ENCODE measurements around the gene LRRC25. TPM values are rescaled to one million over a fixed set of nuclear protein-coding genes. Genes with fewer than 3 reads are reported as not detected.
"Not testable (repeated sequence)": the region's sequence is repeated elsewhere in the genome, so short reads cannot be mapped to it uniquely, and the experiment has no call there.

LRRC25 gene
- polyA plus RNA-seq, 1 donor (not counting 4 experiments of a cell fraction or from before 2014, with no cell fraction given), result not detected

GRCh38 chr19:18350490-18350889 is 46.9 kb downstream of the LRRC25 start:
- Histone ChIP-seq H3K27me3 (ENCODE audit: control insufficient read depth, extremely low read depth, insufficient read depth, low read length) (no peaks in the 10 kb centered on the region), H3K79me2 (ENCODE audit: control insufficient read depth, insufficient read depth, low read length) (no peaks in the 10 kb centered on the region), H3K9me3 (ENCODE audit: control insufficient read depth, low read depth, low read length) (no peaks in the 10 kb centered on the region), H3K9ac (ENCODE audit: control insufficient read depth, extremely low read depth, insufficient read depth, low read length) (no peak overlapping the region), H4K20me1 (ENCODE audit: control insufficient read depth, extremely low read depth, insufficient read depth, low read length) (no peaks in the 10 kb centered on the region), H2AFZ (ENCODE audit: control insufficient read depth, low read length) (no peak overlapping the region), H3K27ac (ENCODE audit: control insufficient read depth, insufficient read depth, low read length) (no peak overlapping the region), H3K4me2 (ENCODE audit: control insufficient read depth, extremely low read depth, insufficient read depth, low read depth, low read length) (no peak overlapping the region), H3K4me1 (ENCODE audit: control insufficient read depth, extremely low read depth, insufficient read depth, low read length) (peaks cover 9% of the 10 kb centered on the region), H3K36me3 (ENCODE audit: control insufficient read depth in 2 of 2, extremely low read depth in 1 of 2, insufficient read depth in 2 of 2, low read length in 2 of 2) (no peaks in the 10 kb centered on the region), H3K9me1 (ENCODE audit: control insufficient read depth, extremely low read depth, insufficient read depth, low read length) (no peaks in the 10 kb centered on the region), H3K4me3 (ENCODE audit: control insufficient read depth in 2 of 3, extremely low read depth in 1 of 3, insufficient read depth in 2 of 3, low read depth in 1 of 3, low read length in 3 of 3) (no peak overlapping the region)
- TF ChIP-seq EZH2 (IDR thresholded peaks at IDR 0.05; ENCODE audit: low read length) (no peak), CTCF (optimal IDR thresholded peaks at IDR 0.05 in 1 of 3, IDR thresholded peaks at IDR 0.05 in 1 of 3, conservative IDR thresholded peaks at IDR 0.05 in 1 of 3; ENCODE audit: extremely low read depth in 1 of 3, insufficient read depth in 2 of 3, low read length in 3 of 3) (no peak)
- DNase-seq (ENCODE audit: low read depth, low spot score) (no peak), FAIRE-seq (no peak)
- dilution Hi-C loops (cut with MboI; ENCODE audit: extremely low pct_ligation_motif_present, low sequenced_read_pairs), result no loop called here

GRCh38 chr19:18349524-18350128 is 47.8 kb downstream of the LRRC25 start:
- H3K4me3 ChIP-seq (ENCODE audit: control insufficient read depth in 2 of 3, extremely low read depth in 1 of 3, insufficient read depth in 2 of 3, low read depth in 1 of 3, low read length in 3 of 3), result no peak overlapping the region
- TF ChIP-seq CTCF (optimal IDR thresholded peaks at IDR 0.05 in 1 of 3, IDR thresholded peaks at IDR 0.05 in 1 of 3, conservative IDR thresholded peaks at IDR 0.05 in 1 of 3; ENCODE audit: extremely low read depth in 1 of 3, insufficient read depth in 2 of 3, low read length in 3 of 3), result peak; percentile 81 to 89 (median 86)
- no peak for TF ChIP-seq EZH2 (IDR thresholded peaks at IDR 0.05; ENCODE audit: low read length)
- H3K79me2 ChIP-seq (ENCODE audit: control insufficient read depth, insufficient read depth, low read length), result no peaks in the 10 kb centered on the region
- no peaks in the 10 kb centered on the region for H3K9me3 ChIP-seq (ENCODE audit: control insufficient read depth, low read depth, low read length)
- H3K4me1 ChIP-seq (ENCODE audit: control insufficient read depth, extremely low read depth, insufficient read depth, low read length), result peaks cover 14% of the 10 kb centered on the region
- H3K27ac ChIP-seq (ENCODE audit: control insufficient read depth, insufficient read depth, low read length), result no peak overlapping the region
- H3K9me1 ChIP-seq (ENCODE audit: control insufficient read depth, extremely low read depth, insufficient read depth, low read length), result no peaks in the 10 kb centered on the region
- H3K9ac ChIP-seq (ENCODE audit: control insufficient read depth, extremely low read depth, insufficient read depth, low read length), result no peak overlapping the region
- FAIRE-seq (no peak), DNase-seq (ENCODE audit: low read depth, low spot score) (no peak)
- H3K36me3 ChIP-seq (ENCODE audit: control insufficient read depth in 2 of 2, extremely low read depth in 1 of 2, insufficient read depth in 2 of 2, low read length in 2 of 2), result no peaks in the 10 kb centered on the region
- no peak overlapping the region for H3K4me2 ChIP-seq (ENCODE audit: control insufficient read depth, extremely low read depth, insufficient read depth, low read depth, low read length)
- no peaks in the 10 kb centered on the region for H3K27me3 ChIP-seq (ENCODE audit: control insufficient read depth, extremely low read depth, insufficient read depth, low read length)
- dilution Hi-C loops (cut with MboI; ENCODE audit: extremely low pct_ligation_motif_present, low sequenced_read_pairs), result no loop called here
- H2AFZ ChIP-seq (ENCODE audit: control insufficient read depth, low read length), result no peak overlapping the region
- no peaks in the 10 kb centered on the region for H4K20me1 ChIP-seq (ENCODE audit: control insufficient read depth, extremely low read depth, insufficient read depth, low read length)

- H3K79me2 ChIP-seq (ENCODE audit: control insufficient read depth, insufficient read depth, low read length); H3K9me3 ChIP-seq (ENCODE audit: control insufficient read depth, low read depth, low read length); H3K9me1 ChIP-seq (ENCODE audit: control insufficient read depth, extremely low read depth, insufficient read depth, low read length); FAIRE-seq; dilution Hi-C loops (cut with MboI; ENCODE audit: extremely low pct_ligation_motif_present, low sequenced_read_pairs); H3K27ac ChIP-seq (ENCODE audit: control insufficient read depth, insufficient read depth, low read length); H3K36me3 ChIP-seq (ENCODE audit: control insufficient read depth in 2 of 2, extremely low read depth in 1 of 2, insufficient read depth in 2 of 2, low read length in 2 of 2); DNase-seq (ENCODE audit: low read depth, low spot score); H3K9ac ChIP-seq (ENCODE audit: control insufficient read depth, extremely low read depth, insufficient read depth, low read length); H3K4me2 ChIP-seq (ENCODE audit: control insufficient read depth, extremely low read depth, insufficient read depth, low read depth, low read length); H2AFZ ChIP-seq (ENCODE audit: control insufficient read depth, low read length); H3K27me3 ChIP-seq (ENCODE audit: control insufficient read depth, extremely low read depth, insufficient read depth, low read length); H3K4me3 ChIP-seq (ENCODE audit: control insufficient read depth in 2 of 3, extremely low read depth in 1 of 3, insufficient read depth in 2 of 3, low read depth in 1 of 3, low read length in 3 of 3); H4K20me1 ChIP-seq (ENCODE audit: control insufficient read depth, extremely low read depth, insufficient read depth, low read length): not testable (repeated sequence)
- H3K4me1 ChIP-seq (ENCODE audit: control insufficient read depth, extremely low read depth, insufficient read depth, low read length), result peaks cover 21% of the 10 kb centered on the region
These were observed 48.5 kb downstream of the LRRC25 start for GRCh38 chr19:18348818-18349339.

Measured in keratinocyte (primary cell).